HEK293T (cell line): Measurements from ENCODE around the gene GRM3.
A peak's percentile ranks its signal among the peaks of the same experiment; 100 is the strongest.

Experiments used
- CTCF ChIA-PET: fragments of 350-600 bp; formaldehyde crosslinking; extraction: SDS; loops from one replicate; lab custom pipeline; 2021; ENCODE audit warnings: antibody characterized with exemption, inconsistent platforms; lab: Yijun Ruan, JAX
- POLR2A ChIA-PET: fragments of 350-600 bp; formaldehyde crosslinking; extraction: SDS; loops from one replicate; lab custom pipeline; 2020; ENCODE audit warnings: antibody characterized with exemption, inconsistent platforms; lab: Yijun Ruan, JAX
- DNase-seq: peaks from one replicate; pipeline ENCODE4 v3.0.0; 2012; ENCODE audit warnings: mixed read lengths; ENCODE audit errors: extremely low spot score
- ARNT ChIP-seq: fragments of 450-650 bp; IDR thresholded peaks from 2 replicates; pipeline ENCODE4 v1.6.1; 2017; ENCODE audit warnings: mild to moderate bottlenecking
- BHLHE40 ChIP-seq: fragments of 450-650 bp; IDR thresholded peaks from 2 replicates; pipeline ENCODE4 v1.6.1; 2016; ENCODE audit warnings: mild to moderate bottlenecking, moderate library complexity, borderline replicate concordance
- CTBP1 ChIP-seq: fragments of 450-650 bp; IDR thresholded peaks from 2 replicates; pipeline ENCODE4 v1.6.1; 2016; ENCODE audit warnings: borderline replicate concordance
- ELF4 ChIP-seq: fragments of 450-650 bp; IDR thresholded peaks from 2 replicates; pipeline ENCODE4 v1.6.1; 2017; ENCODE audit warnings: antibody characterized with exemption
- FOXA1 ChIP-seq: fragments of 450-650 bp; IDR thresholded peaks from 2 replicates; pipeline ENCODE4 v1.6.1; 2016; ENCODE audit warnings: mild to moderate bottlenecking
- FOXK2 ChIP-seq: fragments of 450-650 bp; IDR thresholded peaks from 2 replicates; pipeline ENCODE4 v1.6.1; 2016; ENCODE audit warnings: mild to moderate bottlenecking
- FOXM1 ChIP-seq: fragments of 450-650 bp; IDR thresholded peaks from 2 replicates; pipeline ENCODE4 v1.6.1; 2017; ENCODE audit warnings: mild to moderate bottlenecking, borderline replicate concordance
- HDGF ChIP-seq: fragments of 450-650 bp; IDR thresholded peaks from 2 replicates; pipeline ENCODE4 v1.6.1; 2017; ENCODE audit warnings: antibody characterized with exemption, borderline replicate concordance
- L3MBTL2 ChIP-seq: fragments of 450-650 bp; conservative IDR thresholded peaks from 2 replicates; pipeline ENCODE4 v1.6.1; 2016; ENCODE audit warnings: mild to moderate bottlenecking
- LEF1 ChIP-seq: fragments of 450-650 bp; IDR thresholded peaks from 2 replicates; pipeline ENCODE4 v1.6.1; 2017; ENCODE audit warnings: mild to moderate bottlenecking, borderline replicate concordance
- NFRKB ChIP-seq: fragments of 450-650 bp; IDR thresholded peaks from 2 replicates; pipeline ENCODE4 v1.6.1; 2016; ENCODE audit warnings: mild to moderate bottlenecking, moderate library complexity
- PKNOX1 ChIP-seq: fragments of 450-650 bp; IDR thresholded peaks from 2 replicates; pipeline ENCODE4 v1.6.1; 2016
- SP1 ChIP-seq: fragments of 450-650 bp; IDR thresholded peaks from 2 replicates; pipeline ENCODE4 v1.6.1; 2017
- SUZ12 ChIP-seq: fragments of 450-650 bp; IDR thresholded peaks from 2 replicates; pipeline ENCODE4 v1.6.1; 2016; ENCODE audit warnings: mild to moderate bottlenecking
- TARDBP ChIP-seq: fragments of 450-650 bp; IDR thresholded peaks from 2 replicates; pipeline ENCODE4 v1.6.1; 2016
- ZNF384 ChIP-seq: fragments of 450-650 bp; IDR thresholded peaks from 2 replicates; pipeline ENCODE4 v1.6.1; 2016

GRM3 gene

GRCh38 chr7:86645225-86645608 lies 1.5 kb downstream of the GRM3 start:
- DNase-seq: no peak
- POLR2A ChIA-PET: interaction anchor here (0.8 kb wide), 1 partner anchor 101 kb away, joined by 3 read pairs; no protein-coding TSS in a partner anchor
- TF ChIP-seq FOXA1 (no peak), CTBP1 (no peak), ARNT (no peak), NFRKB (no peak), SUZ12 (no peak), LEF1 (no peak), PKNOX1 (no peak), TARDBP (no peak)
- CTCF ChIA-PET: no interaction called here

- DNase-seq: no peak
- CTCF ChIA-PET: no interaction called here
These were observed 2.1 kb downstream of the GRM3 start for GRCh38 chr7:86645676-86646276.

GRCh38 chr7:86647385-86648094 lies 3.8 kb downstream of the GRM3 start:
- no peak for DNase-seq
- CTCF ChIA-PET: no interaction called here
- POLR2A ChIA-PET: no interaction called here
- TF ChIP-seq CTBP1: no peak
- no peak for TF ChIP-seq ZNF384
- TF ChIP-seq HDGF: no peak
- no peak for TF ChIP-seq TARDBP
- no peak for TF ChIP-seq FOXK2
- no peak for TF ChIP-seq SP1
- TF ChIP-seq BHLHE40: no peak
- no peak for TF ChIP-seq LEF1
- TF ChIP-seq ELF4: no peak
- TF ChIP-seq NFRKB: no peak
- TF ChIP-seq FOXA1: no peak
- TF ChIP-seq SUZ12: no peak
- no peak for TF ChIP-seq PKNOX1
- TF ChIP-seq L3MBTL2: no peak
- TF ChIP-seq FOXM1: no peak
- TF ChIP-seq ARNT: no peak

More at GRCh38 chr7:86645676-86646276, 2.1 kb downstream of the GRM3 start:
- no peak for TF ChIP-seq BHLHE40
- no peak for TF ChIP-seq TARDBP
- no peak for TF ChIP-seq SP1
- TF ChIP-seq HDGF: no peak
- no peak for TF ChIP-seq ARNT
- no peak for TF ChIP-seq CTBP1
- TF ChIP-seq FOXA1: no peak
- no peak for TF ChIP-seq ZNF384
- no peak for TF ChIP-seq NFRKB
- no peak for TF ChIP-seq PKNOX1
- TF ChIP-seq FOXK2: no peak
- POLR2A ChIA-PET: interaction anchor here (0.8 kb wide), 1 partner anchor 100 kb away, joined by 3 read pairs; no protein-coding TSS in a partner anchor

GRCh38 chr7:86648169-86648568 lies 4.5 kb downstream of the GRM3 start:
- DNase-seq: no peak
- TF ChIP-seq FOXM1 (no peak), ARNT (no peak), ELF4 (no peak), TARDBP (no peak), NFRKB (no peak), FOXK2 (no peak), LEF1 (no peak), SUZ12 (no peak), FOXA1 (no peak), HDGF (no peak), PKNOX1 (no peak), ZNF384 (no peak), BHLHE40 (no peak)
- ChIA-PET POLR2A (no interaction called here), CTCF (no interaction called here)

GRCh38 chr7:86653919-86654659 lies 10.4 kb downstream of the GRM3 start:
- ChIA-PET POLR2A (no interaction called here), CTCF (no interaction called here)
- TF ChIP-seq L3MBTL2 (no peak), ARNT (no peak), FOXA1 (no peak), PKNOX1 (no peak)
- DNase-seq: peak; percentile 14
